ENCODE measurements around the gene ABCB11.

- TF ChIP-seq, protein P1, sequence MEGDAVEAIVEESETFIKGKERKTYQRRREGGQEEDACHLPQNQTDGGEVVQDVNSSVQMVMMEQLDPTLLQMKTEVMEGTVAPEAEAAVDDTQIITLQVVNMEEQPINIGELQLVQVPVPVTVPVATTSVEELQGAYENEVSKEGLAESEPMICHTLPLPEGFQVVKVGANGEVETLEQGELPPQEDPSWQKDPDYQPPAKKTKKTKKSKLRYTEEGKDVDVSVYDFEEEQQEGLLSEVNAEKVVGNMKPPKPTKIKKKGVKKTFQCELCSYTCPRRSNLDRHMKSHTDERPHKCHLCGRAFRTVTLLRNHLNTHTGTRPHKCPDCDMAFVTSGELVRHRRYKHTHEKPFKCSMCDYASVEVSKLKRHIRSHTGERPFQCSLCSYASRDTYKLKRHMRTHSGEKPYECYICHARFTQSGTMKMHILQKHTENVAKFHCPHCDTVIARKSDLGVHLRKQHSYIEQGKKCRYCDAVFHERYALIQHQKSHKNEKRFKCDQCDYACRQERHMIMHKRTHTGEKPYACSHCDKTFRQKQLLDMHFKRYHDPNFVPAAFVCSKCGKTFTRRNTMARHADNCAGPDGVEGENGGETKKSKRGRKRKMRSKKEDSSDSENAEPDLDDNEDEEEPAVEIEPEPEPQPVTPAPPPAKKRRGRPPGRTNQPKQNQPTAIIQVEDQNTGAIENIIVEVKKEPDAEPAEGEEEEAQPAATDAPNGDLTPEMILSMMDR (IDR thresholded peaks at IDR 0.05), result no peak
- no peak for TF ChIP-seq POLR2A (IDR thresholded peaks at IDR 0.05)
Measured at GRCh38 chr2:169034984-169035544, 3.9 kb upstream of the ABCB11 start.
